ENCODE results near the gene CDKN1A. TPM values are rescaled to one million over a fixed set of nuclear protein-coding genes. Genes with fewer than 3 reads are reported as not detected.

CDKN1A gene
- polyA plus RNA-seq, 3 donors = 117 to 1,223 (median 144) TPM

DNA sequence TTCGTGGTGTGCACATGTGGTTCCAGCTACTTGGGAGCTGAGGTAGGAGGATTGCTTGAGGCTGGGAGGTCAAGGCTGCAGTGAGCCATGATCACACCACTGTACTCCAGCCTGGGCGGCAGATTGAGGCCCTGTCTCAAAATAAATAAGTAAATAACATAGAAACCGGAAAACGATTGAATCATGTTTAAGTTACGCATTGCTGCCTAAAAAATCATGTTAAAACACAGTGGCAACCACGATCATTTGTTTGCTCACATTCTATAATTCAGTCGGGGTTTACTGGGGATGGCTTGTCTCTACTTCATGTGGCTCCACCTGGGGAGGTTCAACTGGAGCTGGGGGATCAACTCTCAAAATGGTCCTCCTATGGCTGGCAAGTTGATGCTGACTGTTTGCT lies 8.2 kb upstream of the CDKN1A start:
- DNase-seq = no peak
- Mint-ChIP-seq H3K9me3 (peaks cover 0 to 8% (median 2%) of the 10 kb centered on the region in 7 donors), H3K27me3 (ENCODE audit: low read depth in 3 of 3) (peaks cover 4 to 7% (median 5%) of the 10 kb centered on the region in 3 donors), H3K27ac (peak overlapping the region in 1 of 7 donors; percentile 72), H3K36me3 (no peaks in the 10 kb centered on the region), H3K4me3 (no peak overlapping the region), H3K4me1 (peaks cover 17% of the 10 kb centered on the region)
- TF ChIP-seq, protein P1, sequence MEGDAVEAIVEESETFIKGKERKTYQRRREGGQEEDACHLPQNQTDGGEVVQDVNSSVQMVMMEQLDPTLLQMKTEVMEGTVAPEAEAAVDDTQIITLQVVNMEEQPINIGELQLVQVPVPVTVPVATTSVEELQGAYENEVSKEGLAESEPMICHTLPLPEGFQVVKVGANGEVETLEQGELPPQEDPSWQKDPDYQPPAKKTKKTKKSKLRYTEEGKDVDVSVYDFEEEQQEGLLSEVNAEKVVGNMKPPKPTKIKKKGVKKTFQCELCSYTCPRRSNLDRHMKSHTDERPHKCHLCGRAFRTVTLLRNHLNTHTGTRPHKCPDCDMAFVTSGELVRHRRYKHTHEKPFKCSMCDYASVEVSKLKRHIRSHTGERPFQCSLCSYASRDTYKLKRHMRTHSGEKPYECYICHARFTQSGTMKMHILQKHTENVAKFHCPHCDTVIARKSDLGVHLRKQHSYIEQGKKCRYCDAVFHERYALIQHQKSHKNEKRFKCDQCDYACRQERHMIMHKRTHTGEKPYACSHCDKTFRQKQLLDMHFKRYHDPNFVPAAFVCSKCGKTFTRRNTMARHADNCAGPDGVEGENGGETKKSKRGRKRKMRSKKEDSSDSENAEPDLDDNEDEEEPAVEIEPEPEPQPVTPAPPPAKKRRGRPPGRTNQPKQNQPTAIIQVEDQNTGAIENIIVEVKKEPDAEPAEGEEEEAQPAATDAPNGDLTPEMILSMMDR (IDR thresholded peaks at IDR 0.05) = no peak
- Histone ChIP-seq H3K9ac (ENCODE audit: insufficient read depth, low read length, poor library complexity, severe bottlenecking) (no peak overlapping the region), H3K4me2 (replicated peaks; ENCODE audit: extremely low read depth, low read length, poor library complexity, severe bottlenecking) (no peak overlapping the region), H3K36me3 (replicated peaks in 1 of 2; ENCODE audit: control insufficient read depth in 1 of 2, insufficient read depth in 2 of 2, low read length in 2 of 2) (no peaks in the 10 kb centered on the region), H4K20me1 (ENCODE audit: insufficient read depth, low read length) (no peaks in the 10 kb centered on the region), H3K27me3 (ENCODE audit: control insufficient read depth in 2 of 2, insufficient read depth in 2 of 2, low read length in 2 of 2) (no peaks in the 10 kb centered on the region), H3K9me3 (replicated peaks in 1 of 2; ENCODE audit: control insufficient read depth in 1 of 2, insufficient read depth in 1 of 2, low read length in 2 of 2) (no peaks in the 10 kb centered on the region), H2AFZ (ENCODE audit: insufficient read depth, low read depth, low read length, poor library complexity, severe bottlenecking) (no peak overlapping the region), H3K27ac (ENCODE audit: low read depth in 1 of 2, low read length in 2 of 2) (no peak overlapping the region), H3K4me1 (ENCODE audit: control insufficient read depth in 1 of 2, insufficient read depth in 2 of 2, low read length in 2 of 2) (peaks cover 20 to 24% of the 10 kb centered on the region in 2 donors), H3K79me2 (ENCODE audit: insufficient read depth, low read length) (no peaks in the 10 kb centered on the region), H3K4me3 (replicated peaks in 1 of 3; ENCODE audit: low read depth in 2 of 3, low read length in 3 of 3) (no peak overlapping the region)
- WGBS (ENCODE audit: insufficient coverage) = 100% methylated on average over 5 of the region's 7 CpGs
- intact Hi-C loops (cut with micrococcal nuclease) = no loop called here

DNA sequence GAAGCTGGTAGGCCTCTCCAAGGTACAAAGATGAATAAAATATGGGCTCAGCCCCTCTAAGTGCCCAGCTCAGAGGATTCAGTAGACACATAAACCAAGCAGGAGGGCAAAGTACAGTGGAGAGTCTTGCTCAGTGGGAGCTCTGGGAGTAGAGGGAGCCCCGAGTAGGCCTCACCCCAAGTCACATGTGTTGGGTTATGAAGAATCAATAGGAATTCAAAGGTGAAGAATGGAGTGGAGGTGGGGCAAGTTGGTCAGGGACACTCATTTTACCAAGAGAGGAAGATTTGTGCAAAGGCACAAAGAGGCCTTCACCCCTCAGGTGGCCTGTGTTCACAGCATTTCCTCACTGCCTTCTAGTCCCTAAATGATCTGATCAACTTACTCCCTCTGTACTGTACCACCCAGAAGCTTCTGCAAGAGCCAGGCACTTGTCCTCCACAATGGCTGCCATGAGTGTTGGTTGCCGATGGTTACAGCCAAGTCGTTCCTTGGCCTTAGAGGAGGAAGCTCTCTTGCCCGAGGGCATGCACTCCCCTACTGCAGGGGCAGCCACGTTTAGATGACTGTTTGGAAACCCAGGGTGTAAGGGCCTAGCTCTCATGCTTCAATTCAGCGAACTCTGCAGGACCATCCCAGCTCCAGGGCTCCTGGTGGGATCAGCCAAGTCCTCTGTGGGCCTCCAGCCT lies 6.7 kb upstream of the CDKN1A start:
- H3K79me2 ChIP-seq (ENCODE audit: insufficient read depth, low read length) = no peaks in the 10 kb centered on the region
- peaks cover 23 to 30% of the 10 kb centered on the region in 2 donors for H3K4me1 ChIP-seq (ENCODE audit: control insufficient read depth in 1 of 2, insufficient read depth in 2 of 2, low read length in 2 of 2)
- Mint-ChIP-seq H3K4me1 (peaks cover 22% of the 10 kb centered on the region), H3K27me3 (ENCODE audit: low read depth in 3 of 3) (peaks cover 7 to 8% (median 8%) of the 10 kb centered on the region in 3 donors), H3K36me3 (no peaks in the 10 kb centered on the region), H3K4me3 (no peak overlapping the region), H3K9me3 (peaks cover 0 to 8% (median 2%) of the 10 kb centered on the region in 7 donors), H3K27ac (peak overlapping the region in 1 of 7 donors; percentile 37)
- no peak overlapping the region for H3K4me3 ChIP-seq (replicated peaks in 1 of 3; ENCODE audit: low read depth in 2 of 3, low read length in 3 of 3)
- H3K27me3 ChIP-seq (ENCODE audit: control insufficient read depth in 2 of 2, insufficient read depth in 2 of 2, low read length in 2 of 2) = peaks cover 0 to under 1% of the 10 kb centered on the region in 2 donors
- no peaks in the 10 kb centered on the region for H4K20me1 ChIP-seq (ENCODE audit: insufficient read depth, low read length)
- H3K9ac ChIP-seq (ENCODE audit: insufficient read depth, low read length, poor library complexity, severe bottlenecking) = no peak overlapping the region
- no peak overlapping the region for H3K4me2 ChIP-seq (replicated peaks; ENCODE audit: extremely low read depth, low read length, poor library complexity, severe bottlenecking)
- no peak overlapping the region for H2AFZ ChIP-seq (ENCODE audit: insufficient read depth, low read depth, low read length, poor library complexity, severe bottlenecking)
- no peak overlapping the region for H3K27ac ChIP-seq (ENCODE audit: low read depth in 1 of 2, low read length in 2 of 2)
- 69% methylated on average over 6 of the region's 6 CpGs for WGBS (ENCODE audit: insufficient coverage)
- TF ChIP-seq, protein P1 (IDR thresholded peaks at IDR 0.05) = no peak
- no peaks in the 10 kb centered on the region for H3K9me3 ChIP-seq (replicated peaks in 1 of 2; ENCODE audit: control insufficient read depth in 1 of 2, insufficient read depth in 1 of 2, low read length in 2 of 2)
- intact Hi-C loops (cut with micrococcal nuclease) = no loop called here
- no peaks in the 10 kb centered on the region for H3K36me3 ChIP-seq (replicated peaks in 1 of 2; ENCODE audit: control insufficient read depth in 1 of 2, insufficient read depth in 2 of 2, low read length in 2 of 2)
- no peak for DNase-seq

Data from CD14-positive monocyte (primary cell).